ENCODE measurements around the gene OS9.

The OS9 gene

GRCh38 chr12:57770734-57771133, 76.8 kb downstream of the OS9 start:
- no peak for FAIRE-seq

Measured in islet of Langerhans (tissue), 1 donor.